ENCODE measurements around the gene TRABD2A. TPM values are rescaled to one million over a fixed set of nuclear protein-coding genes. Genes with fewer than 3 reads are reported as not detected.

TRABD2A gene
- total and polyA plus RNA-seq, 2 experiments from 2014 or later: 3.4 to 5.0 TPM

DNA sequence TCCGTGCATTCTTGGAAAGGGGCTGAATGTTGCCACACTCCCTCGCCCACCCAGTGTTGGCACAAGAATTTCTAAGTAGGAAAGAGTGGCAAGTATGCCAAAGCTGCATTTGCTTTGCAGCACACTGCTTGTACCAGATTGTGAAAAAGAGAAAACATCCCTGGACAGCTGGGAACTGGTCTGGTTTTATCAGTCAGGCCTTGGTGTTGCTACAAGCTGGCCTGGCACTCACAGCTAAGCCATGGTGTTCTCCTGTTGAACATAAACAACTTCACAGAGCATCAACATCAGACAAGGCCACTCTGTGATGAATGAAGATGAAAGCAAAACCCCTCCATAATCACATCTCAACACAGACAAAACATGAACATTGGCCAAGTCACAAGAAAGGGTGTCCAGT, 4.2 kb upstream of the TRABD2A start:
- no peak overlapping the region for H3K4me3 ChIP-seq
- H3K79me2 ChIP-seq (ENCODE audit: insufficient read depth): no peaks in the 10 kb centered on the region
- H2AFZ ChIP-seq: no peak overlapping the region
- no peak overlapping the region for H3K9ac ChIP-seq
- no peaks in the 10 kb centered on the region for H3K27me3 ChIP-seq (replicated peaks; ENCODE audit: insufficient read depth)
- no peak for DNase-seq
- no peaks in the 10 kb centered on the region for H3K9me2 ChIP-seq (ENCODE audit: insufficient read depth)
- H3F3A ChIP-seq (ENCODE audit: insufficient read depth): peaks cover 35% of the 10 kb centered on the region
- no peaks in the 10 kb centered on the region for H3K36me3 ChIP-seq (ENCODE audit: low read depth)
- 97% methylated on average over 2 of the region's 2 CpGs for WGBS, 2 experiments (ENCODE audit: low coverage in 1 of 2, low lambda C conversion rate in 2 of 2, missing lambda C conversion rate in 2 of 2)
- H4K20me1 ChIP-seq (ENCODE audit: insufficient read depth): no peaks in the 10 kb centered on the region
- H3K27ac ChIP-seq: no peak overlapping the region
- peaks cover 20% of the 10 kb centered on the region for H3K4me1 ChIP-seq (ENCODE audit: insufficient read depth)
- H3K4me2 ChIP-seq (ENCODE audit: unreplicated experiment): no peak overlapping the region
- H3K9me3 ChIP-seq (ENCODE audit: low read depth): no peaks in the 10 kb centered on the region
- in situ Hi-C loops (cut with MboI): no loop called here
- TF ChIP-seq EZH2 (IDR thresholded peaks at IDR 0.05; ENCODE audit: insufficient read depth, poor library complexity, severe bottlenecking): no peak
- no peak for TF ChIP-seq EZH2phosphoT487 (IDR thresholded peaks at IDR 0.05; ENCODE audit: insufficient read depth, low read depth)

DNA sequence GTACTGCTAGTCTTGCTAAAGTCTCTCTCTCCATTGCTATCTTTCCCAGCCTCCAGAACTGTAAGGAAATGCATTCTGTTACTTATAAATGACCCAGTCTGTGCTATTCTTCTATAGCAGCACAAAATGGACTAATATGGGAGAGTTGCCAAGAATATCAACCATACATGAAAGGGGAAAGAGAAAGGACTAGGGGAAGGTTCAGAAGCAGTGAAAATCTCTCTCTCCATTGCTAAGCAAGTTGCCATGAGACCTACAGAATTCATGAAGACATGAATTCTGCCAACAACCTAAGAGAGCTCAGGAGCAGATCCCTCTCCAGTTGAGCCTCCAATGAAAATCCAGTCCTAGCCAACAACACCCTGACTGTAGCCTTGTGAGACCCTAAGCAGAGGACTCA, 3.6 kb upstream of the TRABD2A start:
- H2AFZ ChIP-seq: no peak overlapping the region
- peaks cover 32% of the 10 kb centered on the region for H3F3A ChIP-seq (ENCODE audit: insufficient read depth)
- H3K79me2 ChIP-seq (ENCODE audit: insufficient read depth): no peaks in the 10 kb centered on the region
- no peak overlapping the region for H3K9ac ChIP-seq
- no peaks in the 10 kb centered on the region for H3K27me3 ChIP-seq (replicated peaks; ENCODE audit: insufficient read depth)
- H3K27ac ChIP-seq: no peak overlapping the region
- no peaks in the 10 kb centered on the region for H4K20me1 ChIP-seq (ENCODE audit: insufficient read depth)
- in situ Hi-C loops (cut with MboI): no loop called here
- no peak overlapping the region for H3K4me2 ChIP-seq (ENCODE audit: unreplicated experiment)
- peaks cover 19% of the 10 kb centered on the region for H3K4me1 ChIP-seq (ENCODE audit: insufficient read depth)
- H3K36me3 ChIP-seq (ENCODE audit: low read depth): no peaks in the 10 kb centered on the region
- no peak for DNase-seq
- H3K9me3 ChIP-seq (ENCODE audit: low read depth): no peaks in the 10 kb centered on the region
- TF ChIP-seq EZH2 (IDR thresholded peaks at IDR 0.05; ENCODE audit: insufficient read depth, poor library complexity, severe bottlenecking) (no peak), EZH2phosphoT487 (IDR thresholded peaks at IDR 0.05; ENCODE audit: insufficient read depth, low read depth) (no peak)
- H3K9me2 ChIP-seq (ENCODE audit: insufficient read depth): no peaks in the 10 kb centered on the region
- no peak overlapping the region for H3K4me3 ChIP-seq

DNA sequence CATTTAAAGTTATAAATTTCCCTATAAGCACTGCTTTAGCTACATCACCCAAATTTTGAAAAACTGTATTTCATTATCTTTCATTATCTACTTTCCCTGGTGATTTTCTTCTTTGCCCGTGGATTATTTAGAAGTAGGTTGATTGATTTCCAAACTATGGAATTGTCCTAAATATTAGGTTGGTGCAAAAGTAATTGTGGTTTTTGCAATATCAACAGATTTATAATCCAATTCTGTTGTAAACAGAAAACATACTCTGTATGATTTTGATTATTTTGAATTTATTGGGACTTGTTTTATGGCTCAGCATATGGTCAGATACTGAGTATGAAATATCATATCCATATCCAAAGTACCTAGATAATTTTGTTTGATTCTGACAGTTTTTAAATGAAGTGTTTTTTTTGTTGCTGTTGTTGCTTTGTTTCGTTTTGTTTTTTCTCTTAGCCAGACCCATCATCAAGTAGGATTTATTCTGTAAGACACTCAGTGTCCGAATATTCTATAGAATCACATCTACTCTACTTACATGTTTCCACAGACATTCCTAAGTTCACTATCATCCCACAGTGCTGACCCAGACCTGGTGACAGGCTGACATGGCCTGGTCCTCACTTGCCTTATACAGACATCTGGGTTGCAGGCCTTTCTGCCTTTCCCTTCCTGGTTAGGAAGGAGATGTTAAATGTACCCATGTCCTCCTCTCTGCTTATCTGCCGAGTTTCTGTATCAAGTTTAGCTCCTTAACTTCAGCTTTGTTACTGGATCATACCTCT, 2.1 kb upstream of the TRABD2A start:
- no peaks in the 10 kb centered on the region for H3K9me3 ChIP-seq (ENCODE audit: low read depth)
- no peaks in the 10 kb centered on the region for H3K9me2 ChIP-seq (ENCODE audit: insufficient read depth)
- H3K79me2 ChIP-seq (ENCODE audit: insufficient read depth): no peaks in the 10 kb centered on the region
- no peak overlapping the region for H3K4me2 ChIP-seq (ENCODE audit: unreplicated experiment)
- H3K27ac ChIP-seq: no peak overlapping the region
- H3K9ac ChIP-seq: no peak overlapping the region
- H3K4me3 ChIP-seq: no peak overlapping the region
- WGBS, 2 experiments (ENCODE audit: low coverage in 1 of 2, low lambda C conversion rate in 2 of 2, missing lambda C conversion rate in 2 of 2): 77 to 78% methylated on average over 4 of the region's 4 CpGs
- no peaks in the 10 kb centered on the region for H3K36me3 ChIP-seq (ENCODE audit: low read depth)
- in situ Hi-C loops (cut with MboI): no loop called here
- no peaks in the 10 kb centered on the region for H3K27me3 ChIP-seq (replicated peaks; ENCODE audit: insufficient read depth)
- peak overlapping the region; percentile 90; the same call in 1 of the 2 replicates for H2AFZ ChIP-seq
- H4K20me1 ChIP-seq (ENCODE audit: insufficient read depth): no peaks in the 10 kb centered on the region
- H3F3A ChIP-seq (ENCODE audit: insufficient read depth): peaks cover 18% of the 10 kb centered on the region
- TF ChIP-seq EZH2 (IDR thresholded peaks at IDR 0.05; ENCODE audit: insufficient read depth, poor library complexity, severe bottlenecking) (no peak), EZH2phosphoT487 (IDR thresholded peaks at IDR 0.05; ENCODE audit: insufficient read depth, low read depth) (no peak)
- peak; percentile 29 for DNase-seq
- peaks cover 4% of the 10 kb centered on the region; the same call in 1 of the 2 replicates for H3K4me1 ChIP-seq (ENCODE audit: insufficient read depth)

DNA sequence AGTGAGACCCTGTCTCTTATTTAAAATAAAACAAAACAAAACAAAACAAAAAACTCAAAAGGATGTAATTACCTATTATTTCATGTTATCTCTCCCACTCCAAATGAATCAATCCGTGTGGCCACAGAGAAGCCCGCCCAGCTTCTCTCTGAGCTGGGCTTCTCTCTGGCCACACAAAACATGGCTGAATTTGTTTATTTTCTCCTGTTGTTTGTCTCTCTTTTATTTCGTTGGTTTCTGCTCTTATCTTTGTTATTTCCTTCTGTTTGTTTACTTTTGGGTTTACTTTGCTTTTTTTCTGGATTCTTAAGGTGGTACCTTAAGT, 1.5 kb upstream of the TRABD2A start:
- H3K27me3 ChIP-seq (replicated peaks; ENCODE audit: insufficient read depth): no peaks in the 10 kb centered on the region
- in situ Hi-C loops (cut with MboI): no loop called here
- peak overlapping the region; percentile 79 for H3K4me3 ChIP-seq
- WGBS, 2 experiments (ENCODE audit: low coverage in 1 of 2, low lambda C conversion rate in 2 of 2, missing lambda C conversion rate in 2 of 2): 49 to 53% methylated on average over 3 of the region's 3 CpGs
- peak overlapping the region; percentile 94 for H3K4me2 ChIP-seq (ENCODE audit: unreplicated experiment)
- no peaks in the 10 kb centered on the region for H3K36me3 ChIP-seq (ENCODE audit: low read depth)
- no peaks in the 10 kb centered on the region for H3K9me2 ChIP-seq (ENCODE audit: insufficient read depth)
- no peaks in the 10 kb centered on the region for H3K79me2 ChIP-seq (ENCODE audit: insufficient read depth)
- peaks cover 15% of the 10 kb centered on the region; the same call in 1 of the 2 replicates for H3F3A ChIP-seq (ENCODE audit: insufficient read depth)
- no peak overlapping the region for H3K27ac ChIP-seq
- H4K20me1 ChIP-seq (ENCODE audit: insufficient read depth): no peaks in the 10 kb centered on the region
- no peak for DNase-seq
- 0 out of 2 replicates have a peak, but pooled peaks cover 4% of the 10 kb centered on the region for H3K4me1 ChIP-seq (ENCODE audit: insufficient read depth)
- no peak overlapping the region for H3K9ac ChIP-seq
- TF ChIP-seq EZH2phosphoT487 (IDR thresholded peaks at IDR 0.05; ENCODE audit: insufficient read depth, low read depth) (no peak), EZH2 (IDR thresholded peaks at IDR 0.05; ENCODE audit: insufficient read depth, poor library complexity, severe bottlenecking) (no peak)
- H2AFZ ChIP-seq: peak overlapping the region; percentile 90
- no peaks in the 10 kb centered on the region for H3K9me3 ChIP-seq (ENCODE audit: low read depth)

Data from GM23248 (cell line).